HG03354 (cell line): ENCODE results near the gene RBFOX2.

Source experiments
- ATAC-seq: cut with Tn5 transposase; IDR thresholded peaks from one replicate; pipeline ENCODE4 v1.9.1; 2021; ENCODE audit warnings: mild to moderate bottlenecking; ENCODE audit not compliant: unreplicated experiment, poor library complexity, severe bottlenecking

Gene RBFOX2

DNA sequence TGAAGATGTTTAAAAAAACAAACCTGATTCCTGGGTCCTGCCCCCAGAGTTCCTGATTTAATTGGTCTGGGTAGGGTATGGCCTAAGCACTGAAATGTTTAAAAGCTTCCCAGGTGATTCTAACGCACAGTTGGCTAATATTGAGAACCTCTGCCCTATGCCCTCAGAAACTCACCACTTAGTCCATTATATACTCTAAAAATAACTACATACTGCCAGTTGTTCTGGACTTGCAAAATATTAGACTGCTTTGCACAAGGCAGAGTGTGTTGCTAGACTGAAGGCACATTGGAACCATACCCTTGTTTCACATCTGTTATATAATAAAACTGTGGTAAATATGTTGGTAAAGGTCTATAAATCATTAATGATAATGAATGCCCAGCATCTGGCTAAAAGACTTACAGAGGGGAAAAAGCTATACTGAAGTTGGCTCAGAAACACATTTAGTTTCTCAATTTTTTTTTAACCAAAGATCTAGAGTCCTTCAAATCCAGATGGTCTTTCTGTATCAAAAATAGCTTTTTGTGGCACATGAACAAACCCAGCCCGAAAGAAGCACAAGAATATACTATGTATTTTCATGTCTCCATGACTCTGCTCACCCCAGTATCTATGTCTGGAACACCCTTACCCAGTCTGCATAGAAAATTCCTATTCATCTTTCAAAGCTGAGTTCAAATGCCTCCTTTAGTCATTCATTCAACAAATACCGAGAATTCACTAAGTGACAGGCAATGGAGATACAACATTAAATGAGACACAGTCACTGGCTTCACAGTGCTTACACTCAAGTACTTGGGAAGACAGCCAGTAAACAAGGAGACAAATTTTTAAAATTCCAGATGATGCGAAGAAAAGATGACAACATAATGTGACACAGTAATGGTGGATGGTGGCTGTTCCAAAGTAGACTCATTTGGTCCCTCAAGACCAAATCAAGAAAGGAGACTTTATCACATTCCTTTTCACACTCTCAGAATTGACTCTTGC lies 44.1 kb downstream of the RBFOX2 start:
- no peak for ATAC-seq

DNA sequence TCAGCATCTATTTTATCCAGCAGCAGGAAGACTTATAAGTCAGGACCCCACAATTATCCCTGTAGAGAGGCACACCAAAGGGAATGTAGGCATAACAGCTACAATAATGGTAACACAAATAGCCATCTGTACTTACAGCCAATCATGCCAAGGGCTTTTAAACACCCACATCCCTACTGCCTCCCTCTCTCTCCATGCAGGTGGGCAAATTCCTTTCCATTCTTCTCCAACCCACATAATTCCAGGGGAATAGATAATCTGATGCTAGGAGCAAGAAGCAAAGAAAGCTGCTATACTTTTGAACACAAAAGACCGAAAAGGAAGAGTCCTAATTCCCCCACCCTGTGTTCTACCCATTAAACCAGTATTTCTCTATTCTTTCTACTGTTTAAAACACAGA lies 46.7 kb downstream of the RBFOX2 start:
- ATAC-seq, result no peak

DNA sequence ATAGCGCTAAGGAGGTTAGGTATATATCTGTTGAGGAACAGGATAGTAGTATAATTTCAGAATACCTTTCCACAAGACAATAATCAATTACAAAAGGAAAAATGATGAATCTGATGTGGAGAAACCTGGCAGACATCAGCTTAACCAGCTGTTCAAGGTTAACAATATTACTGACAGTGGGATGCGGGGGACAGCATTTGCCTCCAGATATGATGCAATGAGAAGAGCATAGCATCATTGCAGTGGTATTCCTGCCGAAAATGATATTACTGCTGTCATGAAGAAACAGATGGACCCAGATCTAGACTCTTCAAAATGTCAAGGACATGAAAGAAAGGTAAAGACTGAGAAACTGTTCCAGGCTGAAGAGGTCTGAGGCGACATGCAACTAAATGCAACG lies 49.7 kb downstream of the RBFOX2 start:
- no peak for ATAC-seq

DNA sequence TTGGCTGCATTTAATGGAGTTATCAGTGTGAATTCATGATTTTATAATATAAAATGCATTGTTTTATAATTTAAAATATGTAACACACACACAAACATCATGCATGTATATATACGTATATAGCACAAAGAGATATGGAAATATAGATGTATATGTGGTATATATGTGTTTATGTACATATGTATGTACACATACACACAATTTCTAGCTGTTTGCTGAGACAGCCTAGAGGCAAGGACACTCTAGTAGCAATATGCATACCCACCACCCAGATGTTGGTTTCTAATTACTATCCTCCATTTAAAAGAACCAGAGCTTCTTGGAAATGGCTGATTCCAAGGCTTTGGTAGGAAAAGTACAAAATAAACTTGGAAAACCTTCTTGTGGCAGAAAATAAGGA lies 50.4 kb downstream of the RBFOX2 start:
- ATAC-seq, result no peak

DNA sequence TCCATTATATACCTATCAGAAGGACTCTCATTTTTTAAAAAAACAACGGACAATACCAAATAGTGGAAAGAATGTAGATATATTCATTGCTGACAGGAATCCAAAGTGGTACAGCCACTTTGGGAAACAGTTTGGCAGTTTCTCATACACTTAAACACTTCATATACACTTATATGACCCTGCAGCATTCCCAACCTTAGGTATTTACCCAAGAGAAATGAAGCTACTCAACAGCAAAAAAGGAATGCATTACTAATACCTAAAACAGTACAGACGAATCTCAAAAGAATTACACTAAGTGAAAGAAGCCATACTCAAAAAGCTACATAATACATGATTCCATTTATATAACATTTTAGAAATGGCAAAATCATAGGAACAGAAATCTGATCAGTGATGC lies 51.5 kb downstream of the RBFOX2 start:
- ATAC-seq, result no peak

DNA sequence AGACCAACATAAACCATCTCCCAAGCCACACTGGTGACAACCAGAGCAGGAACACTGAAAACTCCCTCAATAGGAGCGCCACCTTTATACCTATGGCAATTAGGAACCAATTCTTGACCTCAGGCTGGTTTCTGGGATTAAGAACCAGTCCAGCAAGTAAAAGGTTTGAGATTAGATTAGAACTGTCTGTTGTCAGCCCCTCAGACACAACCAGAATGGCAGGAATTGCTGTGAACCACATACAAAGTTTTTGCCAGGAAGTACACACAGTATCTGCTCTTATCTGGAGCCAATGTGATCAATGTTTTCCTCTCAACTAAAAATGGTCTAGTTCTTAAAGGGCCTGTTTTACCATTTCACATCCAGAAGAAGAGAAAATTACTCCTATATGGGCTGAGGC lies 55.2 kb downstream of the RBFOX2 start:
- ATAC-seq, result no peak

DNA sequence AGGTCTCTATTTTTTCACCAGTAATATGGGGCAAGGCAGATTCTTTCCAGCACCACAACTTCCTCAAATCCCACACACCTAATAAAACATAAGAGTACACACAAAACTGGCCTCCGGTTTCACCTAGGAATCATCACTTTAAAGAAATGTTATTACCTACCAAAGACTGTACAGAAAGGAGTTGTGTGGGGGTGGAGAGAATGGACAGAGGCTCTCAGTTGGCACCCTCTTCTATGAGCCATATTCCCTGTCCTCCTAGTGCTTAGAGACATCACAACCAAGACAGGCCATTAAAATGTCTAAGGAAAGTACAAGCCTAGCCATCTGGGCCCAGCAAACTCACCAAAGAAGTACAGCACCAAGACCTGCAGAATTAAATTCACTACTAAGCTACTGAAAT lies 56.1 kb downstream of the RBFOX2 start:
- no peak for ATAC-seq

DNA sequence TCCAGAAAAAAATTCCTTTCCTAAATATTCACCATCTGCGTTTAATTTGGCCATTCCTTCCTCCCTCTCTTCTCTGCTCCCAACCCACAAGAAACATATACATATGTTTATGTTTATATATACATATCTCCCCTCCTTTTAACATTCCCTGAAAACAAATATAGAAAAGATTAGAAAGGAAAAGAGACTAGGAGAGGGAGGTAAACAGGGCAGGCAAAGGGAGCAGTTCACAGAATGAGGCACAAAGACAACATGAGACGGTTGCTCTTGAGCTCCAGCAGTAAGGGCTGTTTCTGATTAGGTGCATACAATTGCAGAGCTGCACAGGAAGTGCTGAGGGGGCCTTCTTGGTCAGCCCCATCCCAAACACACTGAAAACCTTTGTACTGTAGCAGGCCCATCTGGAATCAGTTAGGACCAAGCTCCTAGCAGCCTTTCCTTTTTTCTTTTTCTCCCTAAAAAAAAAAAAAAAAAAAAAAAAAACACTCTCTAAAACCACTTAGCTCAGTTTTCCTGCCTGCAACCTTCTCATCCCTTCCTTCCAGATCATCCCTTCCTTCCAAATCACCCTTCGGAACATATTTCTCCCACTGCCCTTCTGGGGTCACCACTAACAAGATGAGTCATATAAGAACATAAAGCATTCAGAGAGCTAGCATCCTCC lies 57.0 kb downstream of the RBFOX2 start:
- no peak for ATAC-seq

DNA sequence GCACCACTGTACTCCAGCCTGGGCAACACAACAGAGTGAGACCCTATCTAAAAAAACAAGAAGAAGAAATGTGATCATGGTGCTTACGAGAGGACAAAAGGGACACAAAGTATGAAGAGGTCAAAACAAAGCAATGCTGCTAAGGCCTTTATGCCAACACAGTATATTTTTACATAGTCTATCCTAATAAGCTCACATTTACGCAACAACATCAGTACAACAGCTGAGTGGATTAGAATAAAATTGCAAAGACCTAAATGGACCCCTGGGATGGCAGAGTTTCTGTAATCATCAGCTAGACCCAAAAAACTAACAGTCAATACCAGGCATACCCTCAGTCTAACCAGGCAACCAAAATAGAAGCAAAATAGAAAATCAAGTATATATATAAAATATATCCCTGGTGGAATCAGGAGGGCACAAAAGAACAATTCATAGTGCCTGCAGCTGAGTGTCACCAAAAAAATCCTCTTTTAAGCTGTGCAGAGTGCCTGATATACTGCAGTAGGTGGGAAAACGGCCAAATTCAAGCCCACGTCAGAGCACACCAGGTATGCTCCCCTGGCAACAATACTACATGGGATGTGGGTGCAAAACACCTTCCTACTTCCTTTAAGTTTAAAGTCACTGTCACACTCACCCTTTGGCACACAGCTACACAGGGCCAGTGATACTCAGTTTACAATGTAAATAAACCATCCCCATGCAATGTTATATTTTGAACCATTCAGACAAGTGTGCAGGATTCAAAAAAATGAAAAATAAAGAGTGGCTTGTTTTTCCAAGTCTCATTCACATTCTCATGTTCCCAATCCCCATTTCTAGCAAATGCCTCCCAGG lies 57.8 kb downstream of the RBFOX2 start:
- ATAC-seq, result no peak

DNA sequence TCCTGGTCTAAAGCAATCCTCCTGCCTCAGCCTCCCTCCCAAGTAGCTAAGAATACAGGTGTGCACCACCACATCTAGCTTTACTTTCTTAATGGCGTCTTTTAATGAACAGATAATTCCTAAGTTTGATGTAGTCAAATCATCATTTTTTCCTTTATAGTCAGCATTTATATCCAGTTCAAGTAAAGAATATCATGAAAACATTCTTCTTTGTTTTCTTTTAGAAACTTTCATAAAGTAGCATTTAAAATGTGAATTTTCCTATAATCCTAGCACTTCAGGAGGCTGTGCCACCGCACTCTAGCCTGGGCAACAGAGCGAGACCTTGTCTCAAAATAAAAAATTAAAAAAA lies 61.6 kb downstream of the RBFOX2 start:
- ATAC-seq, result no peak

DNA sequence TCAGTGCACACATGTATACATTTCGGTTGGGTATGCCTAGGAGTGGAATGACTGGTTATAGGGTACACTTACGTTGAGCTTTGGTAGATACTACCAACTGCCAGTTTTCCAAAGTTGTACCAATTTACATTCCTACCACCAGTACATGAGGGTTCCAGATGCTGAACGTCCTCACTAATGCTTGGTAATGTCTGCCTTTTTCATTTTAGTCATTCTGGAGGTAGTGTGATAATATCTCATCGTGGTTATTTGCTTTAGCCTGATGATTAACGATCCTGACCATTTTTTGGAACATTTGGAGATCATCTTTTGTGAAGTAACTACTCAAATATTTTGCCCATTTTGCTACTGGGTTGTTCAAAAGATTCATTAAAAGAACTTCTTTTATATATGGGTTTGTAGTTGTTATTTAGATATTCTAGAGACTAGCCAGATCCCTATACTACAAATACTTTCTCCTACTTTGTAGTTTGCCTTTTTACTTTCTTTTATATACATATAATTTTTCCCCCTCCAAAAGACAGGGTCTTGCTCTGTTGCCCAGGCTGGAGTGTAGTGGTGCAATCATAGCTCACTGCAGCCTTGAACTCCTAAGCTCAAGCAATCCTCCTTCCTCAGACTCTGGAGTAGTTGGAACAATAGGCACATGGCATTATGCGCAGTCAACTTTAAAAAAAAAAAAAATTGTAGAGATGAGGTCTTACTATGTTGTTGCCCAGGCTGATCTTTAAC lies 62.1 kb downstream of the RBFOX2 start:
- ATAC-seq, result no peak

DNA sequence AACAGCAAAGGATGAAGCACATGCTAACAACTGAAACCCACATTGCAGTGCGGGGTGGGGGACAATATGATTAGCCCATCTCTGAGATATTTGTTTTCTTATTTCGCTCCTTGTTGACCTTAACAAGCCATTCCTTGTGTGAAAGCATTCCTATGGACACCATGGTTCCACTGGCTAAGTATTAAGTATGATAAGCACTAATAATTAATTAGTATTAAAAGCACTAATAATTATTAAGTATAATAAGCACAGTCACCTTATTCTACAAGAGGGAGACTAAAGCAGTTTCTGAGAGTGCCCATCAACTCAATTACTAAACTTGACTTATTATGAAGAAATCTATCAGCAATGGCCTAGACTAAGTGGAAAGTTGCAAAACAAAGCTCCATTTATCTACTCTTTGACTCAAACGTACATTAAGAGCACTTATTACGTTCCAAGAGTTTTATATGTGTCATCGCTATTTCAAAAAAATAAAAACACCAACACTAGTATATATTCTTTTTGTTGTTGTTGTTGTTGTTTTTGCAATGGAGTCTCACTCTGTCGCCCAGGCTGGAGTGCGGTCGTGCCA lies 65.3 kb downstream of the RBFOX2 start:
- no peak for ATAC-seq

DNA sequence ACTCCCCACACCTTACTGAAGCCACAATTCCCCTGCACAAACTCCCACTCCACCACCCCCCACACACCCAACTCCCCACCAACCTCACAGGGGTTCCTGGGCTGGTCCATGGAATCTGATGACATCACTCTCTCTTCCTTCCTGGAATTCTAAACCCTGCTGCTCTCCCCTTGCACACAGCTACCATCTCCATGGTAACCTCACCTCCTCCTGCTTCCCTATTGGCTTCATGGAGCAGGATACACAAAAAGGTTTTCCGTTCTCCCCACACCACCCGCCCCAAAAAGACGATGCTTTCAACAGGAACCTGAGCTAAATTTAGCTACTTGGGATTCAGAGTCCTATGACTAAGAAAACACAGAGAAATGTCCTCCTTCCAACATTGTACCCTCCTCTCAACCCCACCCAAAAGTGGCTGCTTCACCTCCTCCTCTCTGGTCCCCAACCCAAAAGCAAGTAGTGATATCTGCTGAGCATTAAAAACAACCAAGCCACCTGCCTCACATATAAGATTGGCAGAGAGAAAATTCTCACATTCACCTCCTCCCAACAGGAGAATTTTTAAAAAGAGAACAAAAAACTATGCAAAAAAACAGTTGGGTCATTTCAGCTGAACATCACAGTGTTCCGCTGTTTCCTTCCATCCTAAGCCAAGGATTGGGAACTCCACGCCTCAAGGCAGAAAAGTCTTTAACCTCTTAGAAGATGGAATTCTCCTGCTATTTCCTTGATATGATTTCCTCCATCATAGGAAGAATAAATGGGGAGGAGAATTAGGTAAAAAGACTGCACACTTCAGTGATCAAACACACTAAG lies 66.9 kb downstream of the RBFOX2 start:
- ATAC-seq, result no peak

DNA sequence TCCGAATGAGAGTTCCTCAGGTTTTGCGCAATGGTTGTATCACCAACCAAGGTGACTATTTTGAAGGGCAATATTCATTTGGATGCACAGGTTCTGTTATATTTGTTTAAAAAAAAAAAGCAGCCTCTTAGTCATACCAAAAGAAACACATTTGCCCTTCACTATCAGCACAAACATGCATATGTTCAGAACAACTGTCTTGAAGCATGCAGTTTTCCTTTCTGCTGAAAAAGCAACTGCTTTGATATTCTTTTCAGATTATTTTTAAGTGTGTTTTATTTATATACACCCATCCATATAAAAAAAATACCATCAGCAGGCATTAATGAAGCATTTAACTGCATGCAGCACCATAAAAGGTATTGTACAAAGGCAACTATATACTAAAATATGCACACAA lies 67.8 kb downstream of the RBFOX2 start:
- ATAC-seq, result no peak

DNA sequence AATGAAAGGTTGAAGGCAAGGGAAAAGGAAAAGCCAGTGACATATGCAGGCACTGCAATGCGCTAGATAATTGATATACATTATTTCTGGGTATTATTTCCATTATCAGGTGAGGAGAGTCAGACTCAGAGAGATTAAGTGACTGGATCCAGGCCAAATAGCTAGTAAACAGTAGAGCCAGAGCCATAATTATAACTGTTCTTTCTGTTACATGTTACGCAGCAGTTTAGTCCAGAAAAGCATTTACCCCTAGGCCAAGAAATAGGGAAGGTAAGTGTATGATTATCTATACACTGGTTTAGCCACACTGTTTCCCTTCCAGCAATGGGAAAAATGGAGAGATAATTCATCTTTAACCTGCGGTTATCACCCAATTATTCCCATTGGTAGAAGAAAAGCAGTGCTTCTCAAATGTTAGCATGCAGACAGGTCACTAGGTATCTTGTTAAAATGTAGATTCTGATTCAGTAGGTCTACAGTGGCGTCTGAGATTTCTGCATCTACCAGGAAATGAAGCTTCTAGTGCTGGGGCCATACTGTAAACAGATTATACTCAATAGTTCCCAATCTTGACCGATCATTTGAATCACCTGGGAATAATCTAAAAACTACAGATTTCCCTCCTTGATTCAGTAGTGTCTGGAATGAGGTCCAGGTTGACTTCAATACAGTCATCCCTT lies 69.4 kb downstream of the RBFOX2 start:
- no peak for ATAC-seq

DNA sequence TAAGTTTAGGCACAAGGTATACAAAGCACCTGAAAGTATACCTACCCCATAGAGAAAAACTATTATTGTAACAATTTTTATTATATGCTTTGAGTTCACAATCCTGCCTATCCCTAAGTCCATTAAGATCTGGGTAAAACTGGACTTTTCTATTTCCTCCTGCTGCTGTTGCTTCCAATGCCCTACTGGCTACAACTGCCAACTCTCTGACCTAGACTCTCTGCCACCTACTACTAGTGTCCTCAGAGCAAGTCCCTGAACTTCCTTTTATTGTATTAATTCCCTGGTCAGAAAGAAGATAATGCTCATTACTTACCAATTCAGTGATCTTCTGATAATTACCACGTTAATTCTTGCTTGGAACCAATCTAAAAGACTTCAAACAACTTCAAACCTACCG lies 70.3 kb downstream of the RBFOX2 start:
- no peak for ATAC-seq

DNA sequence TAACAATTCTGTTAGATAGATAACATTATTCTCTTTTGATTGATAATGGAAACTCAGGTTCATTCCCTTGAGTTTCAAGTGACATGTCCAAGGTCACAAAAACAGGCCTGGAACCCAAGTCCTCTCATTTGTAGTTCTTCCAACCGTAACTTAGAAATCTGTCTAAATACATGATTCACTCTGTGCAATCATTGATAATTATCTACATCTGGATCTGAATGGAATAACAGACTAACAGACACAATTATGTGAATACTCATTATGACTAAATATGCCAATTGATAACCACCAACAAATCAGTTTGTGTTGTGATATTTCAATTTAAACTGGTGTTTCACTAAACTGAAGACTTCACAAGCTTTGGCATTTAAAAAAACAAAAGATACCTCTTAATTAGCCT lies 71.0 kb downstream of the RBFOX2 start:
- ATAC-seq, result no peak

DNA sequence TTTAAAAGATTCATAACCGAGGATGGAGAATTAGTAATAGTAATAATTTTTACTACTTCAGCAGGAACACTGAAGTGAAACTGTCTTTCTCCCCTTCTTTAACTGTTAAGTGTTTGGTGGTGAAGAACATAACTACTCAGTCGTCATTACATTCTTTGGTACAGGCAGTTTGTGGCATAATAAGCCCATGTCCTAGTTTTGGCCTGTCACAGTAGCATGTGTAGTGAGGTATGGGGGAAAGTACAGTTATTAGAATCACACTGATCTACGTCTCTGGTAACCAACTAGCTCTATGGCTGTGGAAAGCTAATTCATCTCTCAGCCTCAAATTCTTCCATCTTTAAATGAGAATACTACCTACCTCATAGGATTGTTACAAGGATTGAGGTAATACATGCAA lies 71.8 kb downstream of the RBFOX2 start:
- no peak for ATAC-seq
